Peyer's patch (tissue), 4 donors: Measurements from ENCODE around the gene CNFN.

Experiments used
- CTCF ChIP-seq, 6 experiments: fragments of 450-650 bp in 4 of 6; fragments of 200-600 bp in 2 of 6; sonication (generic) in 1 of 6; IDR thresholded peaks; one replicate each; pipeline ENCODE4 v1.5.1; 2017 to 2019; ENCODE audit warnings: antibody characterized with exemption in 6 of 6, mild to moderate bottlenecking in 3 of 6, moderate library complexity in 1 of 6
- POLR2A ChIP-seq, 2 donors: fragments of 450-650 bp; IDR thresholded peaks; one replicate each; pipeline ENCODE4 v1.5.1; 2017; ENCODE audit warnings: antibody characterized with exemption in 2 of 2, mild to moderate bottlenecking in 2 of 2, moderate library complexity in 2 of 2

- TF ChIP-seq CTCF (IDR thresholded peaks at IDR 0.05) (no peak), POLR2A (IDR thresholded peaks at IDR 0.05) (no peak)
Observed at GRCh38 chr19:42410371-42410770, 20.3 kb upstream of the CNFN start.
